NCI-H226 (cell line): ENCODE data around the gene TDRD9.
"Not testable (repeated sequence)": the region's sequence is repeated elsewhere in the genome, so short reads cannot be mapped to it uniquely, and the experiment has no call there.

ENCODE experiments used
- DNase-seq: peaks from one replicate; pipeline ENCODE4 v3.0.0-alpha.2; 2015

Gene TDRD9, protein sequence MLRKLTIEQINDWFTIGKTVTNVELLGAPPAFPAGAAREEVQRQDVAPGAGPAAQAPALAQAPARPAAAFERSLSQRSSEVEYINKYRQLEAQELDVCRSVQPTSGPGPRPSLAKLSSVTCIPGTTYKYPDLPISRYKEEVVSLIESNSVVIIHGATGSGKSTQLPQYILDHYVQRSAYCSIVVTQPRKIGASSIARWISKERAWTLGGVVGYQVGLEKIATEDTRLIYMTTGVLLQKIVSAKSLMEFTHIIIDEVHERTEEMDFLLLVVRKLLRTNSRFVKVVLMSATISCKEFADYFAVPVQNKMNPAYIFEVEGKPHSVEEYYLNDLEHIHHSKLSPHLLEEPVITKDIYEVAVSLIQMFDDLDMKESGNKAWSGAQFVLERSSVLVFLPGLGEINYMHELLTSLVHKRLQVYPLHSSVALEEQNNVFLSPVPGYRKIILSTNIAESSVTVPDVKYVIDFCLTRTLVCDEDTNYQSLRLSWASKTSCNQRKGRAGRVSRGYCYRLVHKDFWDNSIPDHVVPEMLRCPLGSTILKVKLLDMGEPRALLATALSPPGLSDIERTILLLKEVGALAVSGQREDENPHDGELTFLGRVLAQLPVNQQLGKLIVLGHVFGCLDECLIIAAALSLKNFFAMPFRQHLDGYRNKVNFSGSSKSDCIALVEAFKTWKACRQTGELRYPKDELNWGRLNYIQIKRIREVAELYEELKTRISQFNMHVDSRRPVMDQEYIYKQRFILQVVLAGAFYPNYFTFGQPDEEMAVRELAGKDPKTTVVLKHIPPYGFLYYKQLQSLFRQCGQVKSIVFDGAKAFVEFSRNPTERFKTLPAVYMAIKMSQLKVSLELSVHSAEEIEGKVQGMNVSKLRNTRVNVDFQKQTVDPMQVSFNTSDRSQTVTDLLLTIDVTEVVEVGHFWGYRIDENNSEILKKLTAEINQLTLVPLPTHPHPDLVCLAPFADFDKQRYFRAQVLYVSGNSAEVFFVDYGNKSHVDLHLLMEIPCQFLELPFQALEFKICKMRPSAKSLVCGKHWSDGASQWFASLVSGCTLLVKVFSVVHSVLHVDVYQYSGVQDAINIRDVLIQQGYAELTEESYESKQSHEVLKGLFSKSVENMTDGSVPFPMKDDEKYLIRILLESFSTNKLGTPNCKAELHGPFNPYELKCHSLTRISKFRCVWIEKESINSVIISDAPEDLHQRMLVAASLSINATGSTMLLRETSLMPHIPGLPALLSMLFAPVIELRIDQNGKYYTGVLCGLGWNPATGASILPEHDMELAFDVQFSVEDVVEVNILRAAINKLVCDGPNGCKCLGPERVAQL (N-terminal part only)

GRCh38 chr14:103928011-103928890 lies at the start of gene TDRD9:
TDRD9 (plus strand) TSS chr14:103928456; CDS start chr14:103928510, 54 bp downstream.
- no peak for DNase-seq

GRCh38 chr14:103879118-103879569 lies 49.1 kb upstream of the TDRD9 start:
- DNase-seq = no peak

GRCh38 chr14:103879570-103880347 lies 48.5 kb upstream of the TDRD9 start:
- DNase-seq = no peak

- DNase-seq = no peak
Measured at GRCh38 chr14:103880348-103881267, 47.6 kb upstream of the TDRD9 start.

DNA sequence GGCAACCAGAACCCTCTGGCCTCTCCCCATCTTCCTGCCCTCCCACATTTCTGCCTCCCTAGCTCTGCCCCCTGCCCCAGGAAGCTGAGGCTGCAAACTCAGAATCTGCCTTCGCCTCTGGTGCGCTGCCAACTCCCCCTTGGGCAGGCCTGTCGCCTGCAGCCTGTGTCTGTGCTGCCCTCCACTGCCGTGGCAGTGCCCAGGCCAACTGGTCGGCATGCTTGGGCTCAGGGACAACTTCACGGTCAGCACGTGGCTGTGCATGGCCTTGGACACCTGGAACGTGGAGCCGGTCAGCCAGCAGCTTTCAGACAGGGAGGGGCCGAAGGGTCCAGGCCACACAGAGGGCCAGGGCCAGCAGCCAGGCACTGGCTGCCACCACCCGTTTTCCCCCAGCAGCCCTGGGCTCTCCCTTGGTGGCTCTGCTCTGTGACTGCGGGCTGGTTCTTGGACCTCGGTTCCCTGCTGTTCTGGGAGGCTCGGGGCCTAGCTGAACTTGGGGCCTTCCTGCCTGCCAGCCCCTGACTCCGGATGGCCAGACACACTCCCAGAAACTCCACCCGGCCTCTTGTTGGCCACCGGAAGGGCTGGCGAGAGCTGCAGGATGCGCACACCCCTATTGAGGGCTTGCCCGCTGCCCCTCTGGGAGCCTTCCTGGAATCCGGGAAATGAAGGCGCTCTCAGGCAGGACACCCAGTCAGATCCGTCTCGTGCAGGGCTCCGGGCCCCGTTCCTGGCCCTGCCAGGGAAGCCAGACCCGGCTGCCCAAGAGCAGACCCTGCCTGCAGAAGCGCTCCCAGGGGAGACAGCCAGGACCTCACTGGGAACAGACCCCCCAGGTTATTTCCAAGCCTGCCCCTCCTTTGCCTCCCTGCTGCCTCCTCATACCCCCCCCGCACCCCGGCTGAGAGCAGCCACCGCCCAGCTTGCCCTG lies 46.7 kb upstream of the TDRD9 start:
- DNase-seq = no peak

DNA sequence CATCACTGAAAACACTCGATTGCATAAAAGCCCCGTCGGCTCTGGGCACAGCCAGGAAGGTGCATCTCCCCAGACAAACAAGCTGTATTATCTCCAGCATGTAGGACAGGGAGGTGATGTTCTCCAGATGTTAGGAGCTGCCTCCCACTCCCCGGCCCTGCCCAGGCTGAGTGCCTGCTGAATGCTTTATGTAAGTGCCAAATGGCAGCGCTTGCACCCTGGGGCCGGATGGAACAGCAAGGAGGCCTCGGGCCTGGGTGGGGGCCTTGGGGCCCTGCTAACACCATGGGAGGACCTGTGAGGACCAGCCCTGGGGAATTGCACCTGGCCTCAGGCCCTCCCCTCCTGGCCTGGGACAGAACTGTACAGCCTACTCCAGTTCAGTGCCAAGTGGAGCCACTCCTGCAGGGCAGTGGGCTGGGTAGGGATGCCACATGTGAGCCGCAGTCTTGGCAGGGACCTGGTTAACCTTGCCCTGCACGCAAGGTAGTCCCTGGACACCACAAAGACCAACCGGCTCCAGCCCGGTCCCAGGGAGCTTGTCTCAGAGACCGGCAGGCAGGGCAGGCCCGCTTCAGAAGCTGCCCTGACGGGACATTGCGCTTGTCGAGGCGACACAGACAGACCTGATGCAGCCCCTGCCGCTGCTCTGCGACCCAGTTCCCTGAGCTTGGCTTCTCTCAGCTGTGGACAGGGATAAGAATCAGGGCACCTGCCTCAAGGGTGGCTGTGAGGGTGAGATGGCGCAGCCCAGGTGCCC lies 45.6 kb upstream of the TDRD9 start:
- no peak for DNase-seq

DNA sequence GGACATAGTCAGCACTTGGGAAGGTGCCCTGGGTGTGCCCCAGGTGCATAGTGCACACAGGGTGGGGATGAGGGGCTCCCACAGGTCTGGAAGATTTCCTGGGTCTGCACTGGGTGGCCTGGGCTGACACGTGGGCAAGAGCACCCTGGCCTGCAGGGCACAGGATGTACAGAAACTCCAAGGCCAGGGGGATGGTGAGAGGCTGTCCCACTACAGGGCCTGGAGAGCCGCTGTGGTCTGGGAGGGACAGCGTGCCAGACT lies 45.1 kb upstream of the TDRD9 start:
- DNase-seq = no peak

DNA sequence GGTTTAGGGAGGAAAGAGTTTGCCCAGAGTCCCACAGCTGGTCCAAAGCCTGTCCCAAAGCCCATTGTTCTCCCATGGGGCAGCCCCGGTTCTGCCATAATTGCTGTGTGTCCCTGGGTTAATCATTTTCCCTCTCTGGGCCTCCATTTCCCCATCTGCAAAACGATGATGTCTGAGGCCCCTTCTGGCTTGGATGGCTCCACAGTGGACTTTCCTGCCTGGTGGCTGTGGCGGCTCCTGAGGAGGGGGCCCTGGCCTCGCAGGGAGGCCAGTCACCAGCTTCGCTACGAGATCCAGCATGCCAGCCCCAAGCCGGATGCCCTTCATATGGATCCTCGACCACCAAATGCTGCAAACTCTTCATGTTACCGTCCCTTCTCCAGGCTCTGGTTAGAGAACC lies 43.4 kb upstream of the TDRD9 start:
- no peak for DNase-seq

DNA sequence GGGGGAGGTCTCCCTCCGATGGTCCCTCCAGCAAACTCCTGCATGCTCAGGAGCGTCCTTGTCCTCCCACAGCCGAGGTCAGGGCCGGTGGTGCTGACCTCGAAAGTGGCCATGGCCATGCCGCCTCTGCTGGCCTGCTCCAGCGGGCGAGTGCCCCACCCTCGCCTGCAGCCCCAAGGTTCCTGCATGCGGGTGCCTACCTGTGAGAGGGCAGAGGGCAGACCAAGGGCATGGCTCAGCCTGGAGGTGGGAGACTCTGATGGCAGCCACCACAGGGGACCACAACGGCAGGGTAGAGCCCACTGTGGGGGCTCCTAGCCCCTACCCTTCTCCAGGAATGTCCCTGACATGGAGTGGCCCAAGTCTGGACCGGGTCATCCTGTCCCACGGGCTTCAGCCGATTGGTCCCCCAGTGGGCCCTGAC lies 42.7 kb upstream of the TDRD9 start:
- DNase-seq = no peak

GRCh38 chr14:103886304-103887169 lies 41.7 kb upstream of the TDRD9 start:
- no peak for DNase-seq

DNA sequence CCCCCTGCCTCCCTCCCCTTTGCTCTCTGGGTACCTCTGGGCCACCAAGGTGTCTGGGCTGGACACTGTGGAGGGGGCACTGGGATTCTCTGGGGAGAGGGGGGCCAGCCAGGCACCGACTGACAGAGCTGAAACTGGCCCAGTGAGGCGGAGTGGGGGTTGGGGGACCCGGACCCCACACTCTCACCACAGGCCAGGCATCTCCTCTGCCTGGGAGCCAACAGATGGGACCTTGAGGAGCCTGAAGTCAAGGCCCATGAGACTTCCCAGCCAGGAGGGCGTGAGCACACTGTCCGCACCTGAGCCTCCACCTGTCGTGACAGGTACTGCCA lies 41.1 kb upstream of the TDRD9 start:
- DNase-seq = no peak

- DNase-seq = no peak
Measured at GRCh38 chr14:103887557-103888115, 40.6 kb upstream of the TDRD9 start.

DNA sequence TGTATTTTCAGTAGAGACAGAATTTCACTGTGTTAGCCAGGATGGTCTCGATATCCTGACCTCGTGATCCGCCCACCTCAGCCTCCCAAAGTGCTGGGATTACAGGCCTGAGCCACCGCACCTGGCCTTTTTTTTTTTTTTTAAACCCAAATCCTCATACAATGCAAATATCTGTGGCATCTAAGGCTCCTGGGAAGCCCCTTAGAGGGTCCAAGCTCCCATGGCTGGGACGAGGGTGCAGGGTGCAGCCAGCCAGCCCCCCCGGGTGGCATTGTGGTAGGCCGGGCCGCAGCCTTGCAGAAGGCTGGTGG lies 39.3 kb upstream of the TDRD9 start:
- not testable (repeated sequence) for DNase-seq

- DNase-seq = no peak
Measured at GRCh38 chr14:103889313-103890051, 38.8 kb upstream of the TDRD9 start.

DNA sequence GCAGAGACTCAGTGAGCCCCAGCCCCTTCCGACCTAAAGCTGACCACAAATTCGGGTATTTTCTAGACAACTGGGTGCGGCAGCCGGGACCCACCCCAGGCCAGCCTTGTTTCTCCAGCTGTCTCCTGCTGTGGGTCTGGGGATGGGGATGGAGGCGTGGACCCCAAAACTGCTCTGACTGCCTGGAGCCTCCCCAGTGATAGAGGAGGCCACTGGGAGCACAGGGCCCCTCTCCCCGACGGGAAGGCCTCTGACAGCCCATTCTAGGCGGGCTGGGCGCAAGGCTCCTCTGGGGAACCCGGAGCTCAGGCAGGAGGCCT lies 38.2 kb upstream of the TDRD9 start:
- no peak for DNase-seq

DNA sequence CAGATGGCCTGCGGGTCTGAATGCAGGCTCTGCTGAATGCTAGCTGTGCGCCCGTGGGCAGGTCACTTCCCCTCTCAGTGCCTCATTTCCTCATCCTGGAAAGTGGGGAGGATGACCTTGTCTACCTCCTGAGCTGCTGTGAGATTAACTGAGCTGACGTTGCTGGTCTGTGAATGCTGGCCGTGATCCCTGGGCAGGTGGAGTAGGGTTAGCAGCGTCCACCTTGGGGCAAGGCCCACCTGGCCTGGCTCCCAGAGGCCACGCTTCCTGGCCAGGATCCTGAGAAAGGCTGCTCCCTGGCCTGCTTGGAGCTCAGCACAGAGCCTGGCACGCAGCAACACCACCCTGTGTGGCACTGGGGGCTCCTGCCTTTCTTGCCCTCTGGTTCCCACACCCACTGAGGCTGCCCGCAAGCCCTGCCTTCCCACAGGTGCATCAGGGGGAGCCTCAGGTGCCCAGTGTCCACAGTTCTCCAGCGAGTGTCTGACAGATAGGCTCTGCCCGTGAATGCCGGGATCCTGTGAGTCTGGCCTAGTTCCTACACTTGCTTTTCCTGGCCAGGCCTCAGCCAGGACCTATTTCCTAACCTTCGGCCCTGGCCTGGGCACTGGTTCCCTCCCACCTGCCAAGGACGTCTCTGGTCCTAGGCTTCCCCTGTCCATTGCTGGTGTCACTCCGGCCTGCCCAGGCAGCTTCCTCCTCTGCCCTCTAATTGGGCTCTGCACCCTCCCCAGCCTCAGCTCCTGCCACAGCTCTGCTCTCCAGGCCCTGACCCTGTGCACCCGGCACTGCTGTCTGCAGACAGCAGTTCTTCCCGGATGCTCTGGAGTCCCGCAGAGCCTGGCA lies 37.2 kb upstream of the TDRD9 start:
- no peak for DNase-seq
